ENCODE measurements around the gene BCL2L13.

The BCL2L13 gene

GRCh38 chr22:17774926-17775685 is 136.5 kb downstream of the BCL2L13 start:
- DNase-seq (ENCODE audit: low read depth): no peak
- TF ChIP-seq CTCF (conservative IDR thresholded peaks at IDR 0.05; ENCODE audit: low read length): no peak
- H3K4me3 ChIP-seq (ENCODE audit: low read length): no peak overlapping the region

- no peak for DNase-seq (ENCODE audit: low read depth)
- no peak for TF ChIP-seq CTCF (conservative IDR thresholded peaks at IDR 0.05; ENCODE audit: low read length)
- H3K4me3 ChIP-seq (ENCODE audit: low read length): no peak overlapping the region
These were observed 137.4 kb downstream of the BCL2L13 start for GRCh38 chr22:17775781-17776465.

GRCh38 chr22:17777005-17777716 is 138.6 kb downstream of the BCL2L13 start:
- no peak for DNase-seq (ENCODE audit: low read depth)
- no peak for TF ChIP-seq CTCF (conservative IDR thresholded peaks at IDR 0.05; ENCODE audit: low read length)
- H3K4me3 ChIP-seq (ENCODE audit: low read length): no peak overlapping the region

GRCh38 chr22:17777717-17778044 is 139.1 kb downstream of the BCL2L13 start:
- H3K4me3 ChIP-seq (ENCODE audit: low read length): no peak overlapping the region
- no peak for DNase-seq (ENCODE audit: low read depth)
- no peak for TF ChIP-seq CTCF (conservative IDR thresholded peaks at IDR 0.05; ENCODE audit: low read length)

GRCh38 chr22:17778412-17778976 is 139.9 kb downstream of the BCL2L13 start:
- TF ChIP-seq CTCF (conservative IDR thresholded peaks at IDR 0.05; ENCODE audit: low read length): no peak
- DNase-seq (ENCODE audit: low read depth): no peak
- H3K4me3 ChIP-seq (ENCODE audit: low read length): no peak overlapping the region

- H3K4me3 ChIP-seq (ENCODE audit: low read length): no peak overlapping the region
- no peak for TF ChIP-seq CTCF (conservative IDR thresholded peaks at IDR 0.05; ENCODE audit: low read length)
- DNase-seq (ENCODE audit: low read depth): no peak
These were observed 140.9 kb downstream of the BCL2L13 start for GRCh38 chr22:17779286-17780115.
